Neutrophil (primary cell): ENCODE measurements around the gene CIAO3.
"Not testable (repeated sequence)": the region's sequence is repeated elsewhere in the genome, so short reads cannot be mapped to it uniquely, and the experiment has no call there.

Source experiments
- H3K27ac ChIP-seq: fragments of 200-600 bp; sonication (generic); 2 replicates; pipeline ENCODE4 v1.5.1; 2016; ENCODE audit warnings: mild to moderate bottlenecking, moderate library complexity
- H3K27me3 ChIP-seq: fragments of 200-600 bp; sonication (generic); 2 replicates; pipeline ENCODE4 v1.6.0; 2016; ENCODE audit warnings: mild to moderate bottlenecking
- H3K36me3 ChIP-seq: fragments of 200-600 bp; sonication (generic); 2 replicates; pipeline ENCODE4 v1.5.1; 2017
- H3K4me1 ChIP-seq, 2 experiments: fragments of 200-600 bp in 1 of 2; sonication (generic) in 1 of 2; 1 replicate in 1 of 2; 2 replicates in 1 of 2; pipeline versions ENCODE4 v1.5.1 to v1.6.1; 2013 to 2016; ENCODE audit warnings: low read depth in 1 of 2, low read length in 1 of 2, mild to moderate bottlenecking in 1 of 2, moderate library complexity in 1 of 2; ENCODE audit not compliant: control insufficient read depth in 1 of 2, insufficient read depth in 1 of 2
- H3K4me3 ChIP-seq, 2 experiments: fragments of 200-600 bp in 1 of 2; sonication (generic) in 1 of 2; 1 replicate in 1 of 2; 2 replicates in 1 of 2; pipeline ENCODE4 v1.5.1; 2013 to 2016; ENCODE audit warnings: low read depth in 1 of 2, low read length in 1 of 2, mild to moderate bottlenecking in 1 of 2, moderate library complexity in 1 of 2
- H3K9me3 ChIP-seq: fragments of 200-600 bp; sonication (generic); 2 replicates; pipeline ENCODE4 v1.5.1; 2016
- CTCF ChIP-seq: fragments of 200-600 bp; sonication (generic); IDR thresholded peaks from 2 replicates; pipeline ENCODE4 v1.5.1; 2016; ENCODE audit warnings: antibody characterized with exemption

The CIAO3 gene

DNA sequence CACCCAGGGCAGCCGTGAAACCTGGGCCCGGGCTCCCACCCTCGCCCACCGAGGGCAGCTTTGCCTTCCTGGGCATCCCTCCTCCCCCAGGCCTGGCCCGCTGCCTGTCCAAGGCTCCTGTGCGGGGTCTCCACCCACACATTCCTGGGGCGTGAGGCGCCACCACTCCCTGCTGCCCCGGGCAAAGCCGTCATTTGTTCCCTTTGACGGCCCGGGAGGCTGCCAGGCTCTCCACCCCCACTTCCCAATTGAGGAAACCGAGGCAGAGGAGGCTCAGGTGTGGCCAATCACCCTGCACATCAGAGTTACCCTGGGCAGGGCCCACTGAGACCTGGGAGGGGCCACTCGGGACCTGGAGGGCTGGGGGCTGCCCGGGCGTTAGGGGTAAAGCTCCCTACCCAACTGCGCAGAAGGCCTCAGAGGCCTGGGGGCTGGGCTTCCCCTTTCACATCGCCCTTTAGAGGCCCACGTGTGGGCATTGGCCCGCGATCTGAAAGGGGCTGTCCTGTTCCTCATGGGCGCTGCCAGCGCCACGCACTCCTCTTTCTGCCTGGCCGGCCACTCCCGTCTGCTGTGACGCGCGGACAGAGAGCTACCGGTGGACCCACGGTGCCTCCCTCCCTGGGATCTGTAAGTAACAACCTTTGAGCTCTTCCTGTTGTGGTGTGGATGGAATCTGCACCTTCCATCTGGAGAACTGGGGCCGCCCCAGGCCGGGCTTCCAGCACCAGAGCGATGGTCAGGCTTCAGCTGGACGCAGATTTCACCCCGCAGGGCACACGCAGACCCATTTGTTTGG is 19.9 kb upstream of the CIAO3 start, which contains the start of gene MSLN:
Gene MSLN, plus strand, starts transcription at position 190 of the 799 bp plus-strand sequence. CDS start 1,947 bp downstream, outside the sequence.
- Histone ChIP-seq H3K27ac (no peak within 1 kb of the TSS), H3K36me3 (no peaks in the 10 kb centered on the region), H3K9me3 (no peaks in the 10 kb centered on the region), H3K4me1 (peaks cover 0 to 3% of the 10 kb centered on the region in 2 experiments), H3K4me3 (no peak within 1 kb of the TSS), H3K27me3 (peaks cover 2% of the 10 kb centered on the region)
- TF ChIP-seq CTCF: no peak

DNA sequence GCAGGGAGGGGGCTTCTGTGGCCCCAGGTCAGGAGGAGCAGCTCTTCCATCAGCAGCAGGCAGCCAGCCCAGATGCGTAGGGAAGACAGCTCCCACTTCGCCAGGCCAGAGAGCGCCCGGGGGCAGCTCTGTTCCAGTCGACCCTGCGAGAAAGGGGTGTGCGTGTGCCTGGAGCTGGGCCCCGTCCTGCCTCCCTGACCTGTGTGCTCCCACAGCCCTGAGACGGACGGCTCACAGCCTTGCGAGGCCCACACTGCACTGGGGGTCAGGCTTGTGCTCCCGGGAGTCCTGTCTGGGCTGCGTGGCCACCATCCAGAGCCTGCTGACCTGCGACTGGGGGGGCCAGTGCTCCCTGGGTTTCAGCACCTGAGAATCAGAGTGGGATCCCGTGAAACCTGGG is 19.3 kb upstream of the CIAO3 start:
- Histone ChIP-seq H3K36me3 (no peaks in the 10 kb centered on the region), H3K27me3 (peaks cover 3% of the 10 kb centered on the region), H3K9me3 (no peaks in the 10 kb centered on the region), H3K4me3 (no peak overlapping the region), H3K4me1 (peaks cover 0 to 6% of the 10 kb centered on the region in 2 experiments), H3K27ac (no peak overlapping the region)
- TF ChIP-seq CTCF: no peak

DNA sequence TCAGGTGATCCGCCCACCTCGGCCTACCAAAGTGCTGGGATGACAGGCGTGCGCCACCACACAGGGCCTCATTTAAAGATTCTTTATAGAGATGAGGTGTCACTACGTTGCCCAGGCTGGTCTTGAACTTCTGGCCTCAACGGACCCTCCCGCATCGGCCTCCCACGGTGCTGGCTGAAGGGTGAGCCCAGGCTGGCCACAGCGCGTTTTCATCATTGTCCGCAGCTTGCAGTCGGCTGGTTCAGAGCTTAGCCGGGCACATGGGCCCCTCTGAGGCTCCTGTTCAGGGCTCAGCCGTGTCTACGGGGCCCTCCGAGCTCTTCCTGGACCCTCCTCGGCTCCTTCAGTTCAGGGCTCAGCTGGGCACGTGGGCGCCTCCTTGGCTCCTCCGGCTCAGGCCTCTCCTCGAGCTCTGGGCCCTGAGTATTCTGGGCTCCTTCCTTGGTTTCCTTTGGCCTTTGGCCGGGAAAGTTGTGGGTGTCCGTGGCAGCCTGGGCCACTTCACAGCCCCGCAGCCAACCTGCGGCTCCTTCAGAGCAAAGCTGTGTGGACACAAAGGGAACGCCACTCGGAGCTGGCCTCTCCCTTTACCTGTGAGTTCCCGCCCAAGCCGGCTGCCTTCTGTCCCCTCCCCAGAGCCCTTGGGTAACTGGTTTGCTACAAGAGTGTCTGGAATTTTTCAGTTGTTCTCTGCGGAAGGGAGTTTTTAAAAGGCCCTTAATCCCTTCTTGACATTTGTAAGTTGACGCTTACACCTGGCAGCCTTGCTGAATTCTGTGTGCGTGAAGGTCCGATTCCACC is 18.5 kb upstream of the CIAO3 start:
- Histone ChIP-seq H3K4me1 (peaks cover 4 to 14% of the 10 kb centered on the region in 2 experiments), H3K4me3 (no peak overlapping the region), H3K27me3 (peaks cover 3% of the 10 kb centered on the region), H3K9me3 (no peaks in the 10 kb centered on the region), H3K36me3 (no peaks in the 10 kb centered on the region), H3K27ac (no peak overlapping the region)
- TF ChIP-seq CTCF: no peak

DNA sequence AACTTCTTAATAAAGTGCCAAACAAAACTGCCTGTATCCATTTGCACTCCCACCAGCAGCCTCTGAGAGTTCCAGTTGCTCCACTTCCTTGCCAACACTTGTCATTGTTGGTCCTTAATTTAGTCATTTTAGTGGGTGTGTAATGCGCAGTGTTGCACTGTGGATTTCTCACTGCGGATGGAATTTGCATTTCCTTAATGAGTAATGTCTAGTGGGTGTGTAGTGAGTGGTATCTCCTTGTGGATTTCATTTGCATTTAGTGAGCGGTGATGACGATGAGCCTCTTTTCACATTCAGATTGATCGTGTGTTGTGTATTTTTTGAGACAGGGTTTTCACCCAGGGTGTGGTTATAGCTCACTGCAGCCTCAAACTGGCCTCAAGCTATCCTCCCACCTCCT is 15.6 kb upstream of the CIAO3 start:
- TF ChIP-seq CTCF: no peak
- no peaks in the 10 kb centered on the region for H3K9me3 ChIP-seq
- no peak overlapping the region for H3K4me3 ChIP-seq
- H3K4me1 ChIP-seq: peaks cover 4 to 16% of the 10 kb centered on the region in 2 experiments
- H3K27me3 ChIP-seq: peaks cover 3% of the 10 kb centered on the region
- H3K27ac ChIP-seq: no peak overlapping the region
- H3K36me3 ChIP-seq: no peaks in the 10 kb centered on the region

DNA sequence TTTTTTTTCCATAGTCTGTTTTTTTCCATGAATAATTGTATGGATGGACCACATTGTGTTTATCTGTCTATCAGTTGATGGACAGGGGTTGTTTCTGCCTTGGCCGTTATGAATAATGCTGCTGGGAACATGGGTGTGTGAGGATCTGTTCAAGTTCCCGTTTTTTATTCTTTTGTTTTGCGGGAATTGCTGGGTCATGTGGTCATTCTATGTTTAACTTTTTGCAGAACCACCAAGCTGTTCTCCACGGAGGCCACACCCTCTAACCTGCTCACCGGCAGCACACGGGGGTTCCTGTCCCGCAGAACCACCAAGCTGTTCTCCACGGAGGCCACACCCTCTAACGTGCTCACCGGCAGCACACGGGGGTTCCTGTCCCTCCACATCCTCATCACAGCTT is 13.9 kb upstream of the CIAO3 start:
- H3K4me3 ChIP-seq: no peak overlapping the region
- H3K36me3 ChIP-seq: no peaks in the 10 kb centered on the region
- H3K4me1 ChIP-seq: peaks cover 4 to 16% of the 10 kb centered on the region in 2 experiments
- H3K27ac ChIP-seq: no peak overlapping the region
- TF ChIP-seq CTCF: no peak
- H3K9me3 ChIP-seq: no peaks in the 10 kb centered on the region
- peaks cover 3% of the 10 kb centered on the region for H3K27me3 ChIP-seq

DNA sequence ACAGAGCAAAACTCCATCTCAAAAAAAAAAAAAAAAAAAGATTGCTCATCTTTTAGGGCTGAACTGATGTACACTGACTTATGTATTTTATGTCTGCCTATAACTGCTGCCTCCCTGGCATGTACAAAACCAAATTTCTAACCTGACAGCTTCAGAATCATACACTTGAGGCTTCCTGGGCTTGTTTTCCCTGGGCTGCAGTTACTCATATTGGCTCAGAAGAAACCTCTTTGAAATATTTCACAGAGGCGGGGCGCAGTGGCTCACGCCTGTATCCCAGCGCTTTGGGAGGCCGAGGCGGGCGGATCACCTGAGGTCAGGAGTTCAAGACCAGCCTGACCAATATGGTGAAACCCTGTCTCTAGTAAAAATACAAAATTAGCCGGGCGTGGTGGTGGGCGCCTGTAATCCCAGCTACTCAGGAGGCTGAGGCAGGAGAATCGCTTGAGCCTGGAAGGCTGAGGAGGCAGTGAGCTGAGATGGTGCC is 13.4 kb upstream of the CIAO3 start:
- not testable (repeated sequence) for H3K36me3 ChIP-seq, H3K4me3 ChIP-seq, H3K27ac ChIP-seq, H3K9me3 ChIP-seq, H3K27me3 ChIP-seq
- H3K4me1 ChIP-seq: peaks cover 4 to 16% of the 10 kb centered on the region in 2 experiments
